T-helper 1 cell treated with Interleukin-12 subunit alpha and Interleukin-12 subunit beta and Interleukin-4 antibody, amounts not matched to agents 30 ng/mL and 1 ng/mL, for 36 hours (primary cell): ENCODE results near the gene PLCH2. TPM values are rescaled to one million over a fixed set of nuclear protein-coding genes. Genes with fewer than 3 reads are reported as not detected.
"Not testable (repeated sequence)": the region's sequence is repeated elsewhere in the genome, so short reads cannot be mapped to it uniquely, and the experiment has no call there.

Source experiments
- intact Hi-C: fragments of 100-400 bp; cut with micrococcal nuclease; formaldehyde crosslinking; loops from one replicate; pipeline ENCODE4 v1.15.1; 2024
- total RNA-seq: library from RNA; stranded (reverse); gene quantifications from 2 replicates; pipeline ENCODE4 v1.2.3, GENCODE V29; 2022

PLCH2 gene
- total RNA-seq, 1 donor from 2014 or later = 14.0 TPM

DNA sequence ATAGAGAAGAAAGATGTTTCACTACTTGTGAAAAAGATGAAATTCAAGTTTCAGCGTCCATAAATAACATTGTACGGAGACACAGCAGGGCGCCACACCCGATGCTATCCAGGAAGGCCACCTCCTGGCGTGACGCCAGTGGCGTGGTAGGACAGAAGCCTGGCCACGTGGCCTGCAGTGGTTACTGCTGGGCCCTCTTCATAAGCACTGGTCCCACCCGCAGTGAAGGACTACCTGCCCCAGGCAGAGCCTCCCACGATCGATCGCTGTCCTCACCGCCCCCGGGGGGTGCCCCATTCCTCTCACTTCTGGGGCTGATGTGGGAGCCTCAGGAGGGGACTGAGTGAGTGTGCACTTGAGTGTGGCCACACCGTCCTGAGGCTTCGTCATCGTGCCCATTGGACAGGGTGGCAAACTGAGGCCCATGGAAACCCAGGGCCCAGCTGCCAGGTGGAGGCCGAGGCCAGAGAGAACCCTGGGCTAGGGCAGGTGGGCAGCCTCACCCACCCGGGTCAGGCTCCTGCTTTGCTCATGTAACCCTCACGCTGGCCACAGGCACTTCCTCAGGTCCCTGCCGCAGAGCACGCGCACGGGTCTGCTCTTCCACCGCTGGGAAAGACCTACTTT lies 65.6 kb downstream of the PLCH2 start:
- intact Hi-C loops = no loop called here

DNA sequence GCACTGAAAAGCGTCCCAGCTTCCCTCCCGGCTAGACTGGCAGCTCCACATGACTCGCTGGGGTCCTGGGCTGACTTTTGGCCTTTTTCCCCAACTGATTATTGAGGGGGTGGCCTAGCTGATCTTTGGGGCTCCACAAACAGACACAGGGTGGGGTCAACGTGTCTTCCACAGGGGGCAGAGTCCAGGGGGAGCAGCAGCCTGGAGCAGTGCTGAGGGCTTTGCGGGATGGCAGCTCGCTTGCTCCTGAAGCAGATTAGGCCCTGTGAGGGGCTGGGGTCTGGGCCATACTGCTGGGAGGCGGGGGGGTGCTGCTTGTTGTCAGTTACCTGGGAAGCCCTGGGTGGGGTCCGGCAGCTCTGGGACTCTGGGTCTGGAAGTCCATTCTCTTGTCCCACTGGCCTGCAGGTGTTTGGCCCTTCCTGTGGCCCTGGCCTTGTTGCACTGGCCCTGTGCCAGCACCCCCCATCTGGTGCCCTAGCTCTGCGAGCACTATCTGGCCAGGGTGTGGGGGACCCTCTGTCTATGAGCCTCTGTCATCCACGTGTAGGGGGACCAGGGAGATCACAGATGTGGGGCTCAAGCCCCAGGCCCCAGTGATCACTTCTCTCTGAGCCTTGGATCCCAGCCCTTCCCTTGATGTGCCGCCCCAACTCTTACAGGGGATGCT lies 66.3 kb downstream of the PLCH2 start:
- intact Hi-C loops = no loop called here

DNA sequence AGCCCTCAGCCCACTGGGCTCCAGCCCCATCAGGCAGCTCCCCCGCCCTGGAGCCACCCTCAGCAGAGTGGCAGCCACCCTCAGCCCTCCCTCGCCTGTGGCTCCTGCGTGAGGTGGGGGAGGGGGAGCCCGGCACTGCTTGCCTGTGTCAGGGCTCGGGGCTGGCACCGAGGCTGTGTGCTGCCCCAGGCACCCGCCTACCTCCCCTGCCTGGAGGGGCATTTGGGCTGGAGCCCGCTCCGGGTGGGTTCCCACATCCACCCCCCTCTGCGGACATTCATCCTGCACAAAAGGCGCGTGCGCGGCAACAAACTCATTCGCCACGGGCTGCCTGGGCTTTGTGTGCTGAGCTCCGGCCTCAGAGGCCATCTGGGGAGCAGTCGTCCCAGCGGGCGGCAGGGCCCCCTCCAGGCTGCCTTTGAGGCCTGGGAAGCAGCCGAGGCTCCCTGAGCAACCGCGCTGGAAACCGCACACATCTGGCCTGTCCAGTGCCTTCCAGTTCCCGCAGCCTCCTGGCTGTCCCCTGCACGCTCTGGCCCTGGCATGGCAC lies 67.5 kb downstream of the PLCH2 start:
- intact Hi-C loops = no loop called here

DNA sequence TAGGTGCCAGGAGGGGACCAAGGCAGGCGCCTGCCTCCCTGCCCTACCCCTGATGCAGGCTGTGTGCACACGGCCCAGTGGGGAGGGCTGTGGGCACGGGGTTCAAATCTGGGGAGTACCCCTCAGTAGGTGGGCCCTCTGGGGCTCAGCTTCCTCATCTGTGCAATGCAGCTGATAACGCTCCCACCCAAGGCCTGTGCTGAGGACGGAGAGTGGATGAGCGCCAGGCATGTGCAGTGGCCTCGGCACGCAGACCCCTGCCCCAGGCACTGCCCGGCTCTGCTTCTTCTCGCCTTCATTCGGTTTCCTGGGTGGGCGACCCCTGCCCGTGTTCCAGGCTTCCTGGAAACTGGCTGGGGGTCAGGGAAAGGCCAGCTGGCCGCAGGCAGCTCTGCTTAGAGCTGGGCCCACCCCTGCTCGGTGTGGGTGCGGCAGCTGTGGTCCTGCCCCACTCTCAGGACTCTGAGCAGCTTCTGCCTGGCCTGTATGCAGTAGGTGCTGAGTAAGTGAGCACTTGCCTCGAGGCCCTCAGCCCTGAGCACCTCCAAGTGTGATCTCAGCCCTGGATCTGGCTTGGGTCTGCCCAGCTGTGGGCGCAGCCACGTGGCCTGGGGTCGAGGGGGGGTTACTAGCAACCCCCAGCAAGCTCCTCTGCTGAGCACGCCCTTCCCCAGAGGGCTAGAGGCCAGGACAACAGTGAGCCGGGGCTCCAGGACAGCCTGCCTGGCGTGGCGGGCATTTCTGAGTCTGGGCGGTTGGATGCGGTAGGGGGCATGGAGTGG lies 68.2 kb downstream of the PLCH2 start:
- intact Hi-C loops = no loop called here

DNA sequence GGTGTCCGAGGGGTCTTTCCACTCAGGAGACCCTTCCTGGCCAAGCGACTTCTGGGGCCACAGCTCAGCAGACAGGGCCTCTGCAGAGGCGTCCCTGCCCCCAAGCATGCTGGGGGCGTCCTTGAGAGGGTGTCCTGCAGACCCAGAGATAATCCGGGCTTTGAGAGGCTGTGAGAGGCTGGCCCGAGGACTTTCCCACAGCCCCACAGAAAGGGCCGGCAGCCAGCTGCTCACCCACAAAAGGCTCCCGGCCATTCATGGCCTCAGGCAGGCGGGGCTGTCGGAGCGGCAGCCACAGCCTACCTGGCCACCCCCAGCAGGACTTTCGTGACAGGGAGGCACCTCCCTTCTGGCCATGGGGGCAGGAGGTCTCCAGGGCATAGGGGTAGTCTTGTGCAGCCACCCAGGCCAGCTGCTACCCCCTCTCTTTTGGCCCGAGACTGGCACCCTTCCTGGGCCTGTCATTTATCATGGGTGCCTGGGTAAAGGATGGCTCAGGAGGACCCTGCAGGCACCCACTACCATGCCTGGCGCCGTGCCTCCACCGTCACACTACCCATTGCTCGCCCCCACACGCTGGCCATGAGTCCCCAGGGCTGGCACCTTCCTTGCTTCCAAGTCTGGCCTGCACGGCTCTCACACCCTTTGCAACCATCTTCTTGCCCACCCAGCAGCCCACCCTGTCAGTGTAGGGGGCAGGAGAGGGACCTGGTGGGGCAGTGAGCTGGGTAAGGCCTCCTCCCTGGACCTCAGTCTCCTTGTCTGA lies 69.0 kb downstream of the PLCH2 start:
- intact Hi-C loops = loop anchor here (5.0 kb wide), 3 partner anchors 243 to 1357 kb away; partner anchors contain the start of genes C1orf174, CEP104 and DFFB

DNA sequence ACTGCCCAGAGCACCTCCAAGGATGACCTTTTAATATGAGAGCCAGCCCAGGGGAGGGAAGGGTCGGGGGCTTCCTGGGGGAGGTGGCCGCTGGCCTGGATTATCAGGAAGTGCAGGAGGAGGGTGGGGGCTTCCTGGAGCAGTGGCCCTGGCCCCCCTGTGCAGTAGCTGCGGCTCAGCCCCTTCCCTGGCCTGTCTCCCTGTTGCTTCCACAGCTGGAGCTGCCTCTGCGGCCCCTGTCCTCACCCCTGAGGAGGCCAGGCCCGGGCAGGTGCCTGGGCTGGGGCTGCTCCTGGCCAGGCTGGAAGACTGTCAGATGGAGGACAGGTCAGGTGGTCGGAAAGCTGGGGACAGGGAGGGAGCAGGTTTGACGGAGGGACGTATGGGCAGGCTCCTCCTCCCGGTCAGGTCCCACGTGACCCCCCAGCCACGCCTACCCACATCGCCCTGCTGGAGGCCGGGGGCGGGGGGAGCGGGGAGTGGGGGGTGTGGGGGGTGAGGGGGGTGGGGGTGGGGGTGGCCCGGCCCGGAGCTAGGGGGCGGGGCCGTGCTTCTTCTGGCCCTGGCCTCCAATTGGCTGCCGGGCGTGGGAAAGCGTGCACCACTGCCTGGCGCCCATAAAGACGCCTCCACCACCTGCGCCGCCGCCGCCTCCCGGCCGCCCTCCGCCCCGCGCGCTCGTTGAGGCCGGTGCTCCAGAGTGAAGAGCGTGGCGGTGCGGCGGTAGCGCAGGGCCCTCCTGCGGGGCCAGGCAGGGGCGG lies 69.8 kb downstream of the PLCH2 start:
- intact Hi-C loops = loop anchor here (2.0 to 5.0 kb wide), 5 partner anchors 244 to 1356 kb away; partner anchors contain the start of genes C1orf174, CEP104 and DFFB

DNA sequence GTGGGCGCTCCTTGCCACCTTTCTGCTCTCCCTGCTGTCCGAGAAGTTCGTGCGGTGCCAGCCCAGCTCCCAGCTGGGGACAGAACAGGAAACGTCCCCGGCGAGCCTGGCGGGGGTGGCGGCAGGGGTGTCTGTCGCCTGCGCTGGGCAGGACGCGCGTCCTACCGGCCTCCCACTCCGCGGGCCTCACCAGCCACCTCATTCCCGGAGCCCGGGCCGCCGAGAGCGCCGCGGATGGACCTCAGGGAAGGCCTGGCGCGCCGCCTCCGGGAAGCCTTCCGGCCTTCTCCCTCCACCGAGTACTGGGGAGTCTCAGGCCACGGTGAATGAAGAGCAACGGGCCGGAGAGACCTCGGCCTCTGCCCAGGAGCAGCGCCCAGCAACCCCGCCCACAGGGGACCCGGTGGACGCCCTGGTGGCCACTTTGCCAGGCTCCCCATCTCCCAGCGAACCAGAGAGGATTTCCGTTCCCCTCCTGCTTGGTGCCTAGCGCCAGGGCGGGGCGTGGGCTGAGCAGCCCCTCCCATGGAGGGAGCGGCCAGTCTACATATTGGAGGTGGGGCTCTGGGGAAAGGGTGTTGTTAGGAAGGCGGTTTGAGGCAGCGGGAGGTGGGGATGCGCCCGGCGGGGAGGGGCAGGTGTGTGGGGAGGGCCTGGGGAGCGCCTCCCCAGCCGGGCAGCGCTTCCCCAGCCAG lies 70.6 kb downstream of the PLCH2 start:
- intact Hi-C loops = loop anchor here (1.0 to 5.0 kb wide), 8 partner anchors 20 to 1356 kb away; partner anchors contain the start of genes C1orf174, CEP104, DFFB and MORN1

DNA sequence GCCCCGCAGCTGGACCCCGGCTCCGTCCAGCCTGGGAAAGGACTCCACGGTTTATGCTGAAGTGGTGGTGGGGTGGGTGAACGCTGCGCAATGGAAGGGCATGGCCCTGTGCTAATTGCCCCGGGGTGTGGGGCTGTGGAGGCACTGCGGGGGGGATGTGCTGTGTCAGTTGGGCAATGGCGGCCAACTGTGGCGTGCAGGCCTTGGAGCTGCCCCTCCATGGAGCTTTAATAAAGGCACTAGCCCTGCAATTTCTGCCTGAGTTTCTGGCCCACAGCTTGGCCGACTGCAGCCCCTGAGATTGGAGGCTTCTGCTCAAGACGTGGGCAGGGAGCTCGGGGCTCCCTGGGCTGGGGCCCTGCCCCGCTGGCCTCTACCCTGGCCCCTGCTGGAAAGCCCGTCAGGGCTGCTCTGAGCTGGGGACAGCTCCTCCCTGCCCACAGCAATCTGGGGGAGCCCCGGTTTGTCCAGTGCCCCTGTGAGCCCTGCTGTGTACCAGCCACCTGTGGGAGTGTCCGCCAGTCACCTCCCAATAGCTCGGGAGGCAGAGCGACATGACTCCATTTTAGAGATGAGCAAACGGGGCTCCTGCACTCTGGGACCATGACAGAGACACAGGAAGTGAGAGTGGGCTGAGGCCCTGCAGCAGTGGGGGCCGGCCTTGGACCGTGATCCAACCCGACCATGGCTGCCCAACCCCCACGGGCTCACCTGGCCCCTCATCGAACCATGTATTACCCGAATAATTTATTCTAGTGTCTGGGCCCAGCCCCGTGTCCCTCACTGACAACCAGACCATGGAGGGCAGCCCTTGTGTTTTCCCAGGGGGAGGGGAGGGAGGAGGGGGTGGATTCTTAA lies 71.3 kb downstream of the PLCH2 start:
- intact Hi-C loops = loop anchor here (1.0 to 5.0 kb wide), 15 partner anchors 9 to 1355 kb away; partner anchors contain the start of genes C1orf174, CEP104, DFFB and MORN1

DNA sequence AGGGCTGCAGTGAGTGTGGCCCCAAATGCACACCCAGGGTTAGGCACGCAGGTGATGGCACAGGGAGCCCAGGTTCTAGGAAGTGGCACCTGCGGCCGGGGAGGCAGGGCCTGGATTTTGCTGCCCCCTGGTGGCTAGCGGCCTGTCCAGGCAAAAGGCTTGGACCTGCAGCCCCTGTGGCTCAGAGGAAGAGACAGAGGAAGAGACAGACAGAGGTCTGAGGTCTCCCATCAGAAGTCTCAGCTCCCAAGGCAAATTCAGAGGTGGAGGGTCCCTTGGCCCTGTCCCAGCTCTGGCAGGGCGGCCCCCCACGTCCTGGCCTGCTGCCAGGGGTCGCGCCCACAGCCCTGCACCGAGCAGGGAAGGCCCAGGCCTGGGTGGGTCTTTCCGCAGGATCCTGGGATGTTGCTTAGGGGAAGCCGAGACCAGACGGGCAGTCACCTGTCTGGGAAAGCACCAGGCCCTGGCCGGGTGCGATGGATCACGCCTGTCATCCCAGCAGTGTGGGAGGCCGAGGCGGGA lies 72.0 kb downstream of the PLCH2 start:
- intact Hi-C loops = loop anchor here (1.0 to 5.0 kb wide), 10 partner anchors 8 to 1354 kb away; partner anchors contain the start of genes C1orf174, CEP104, DFFB and TMEM52

DNA sequence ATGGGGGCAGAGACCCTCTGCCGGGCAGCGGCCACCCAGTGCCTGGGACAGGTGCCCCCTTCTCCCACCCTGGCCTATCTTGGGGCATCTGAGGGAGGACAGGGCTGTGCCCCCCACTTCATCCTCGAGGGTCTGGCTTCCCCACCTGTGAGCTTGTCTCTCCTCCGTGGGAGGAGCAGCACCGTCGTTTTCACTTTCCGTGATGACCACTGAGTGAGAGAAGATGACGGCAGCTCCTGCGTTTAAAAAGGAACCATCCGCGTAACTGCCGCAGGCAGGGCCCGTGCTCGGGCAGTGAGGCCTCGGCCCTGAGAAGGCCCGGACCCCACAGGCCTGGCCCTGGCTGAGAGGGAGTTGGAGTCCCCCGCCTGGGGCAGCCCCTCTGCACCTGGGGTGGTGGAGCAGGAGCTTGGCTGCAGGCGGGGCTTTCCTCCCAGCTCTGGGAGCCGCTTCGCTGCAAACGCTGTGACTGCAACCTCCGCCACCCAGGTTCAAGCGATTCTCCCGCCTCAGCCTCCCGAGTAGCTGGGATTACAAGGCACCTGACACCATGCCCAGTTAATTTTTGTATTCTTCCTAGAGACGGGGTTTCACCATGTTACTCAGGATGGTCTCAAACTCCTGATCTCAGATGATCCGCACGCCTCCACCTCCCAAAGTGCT lies 73.4 kb downstream of the PLCH2 start:
- intact Hi-C loops = loop anchor here (2.0 to 5.0 kb wide), 4 partner anchors 247 to 1353 kb away; partner anchors contain the start of genes C1orf174, CEP104, DFFB and TMEM52

DNA sequence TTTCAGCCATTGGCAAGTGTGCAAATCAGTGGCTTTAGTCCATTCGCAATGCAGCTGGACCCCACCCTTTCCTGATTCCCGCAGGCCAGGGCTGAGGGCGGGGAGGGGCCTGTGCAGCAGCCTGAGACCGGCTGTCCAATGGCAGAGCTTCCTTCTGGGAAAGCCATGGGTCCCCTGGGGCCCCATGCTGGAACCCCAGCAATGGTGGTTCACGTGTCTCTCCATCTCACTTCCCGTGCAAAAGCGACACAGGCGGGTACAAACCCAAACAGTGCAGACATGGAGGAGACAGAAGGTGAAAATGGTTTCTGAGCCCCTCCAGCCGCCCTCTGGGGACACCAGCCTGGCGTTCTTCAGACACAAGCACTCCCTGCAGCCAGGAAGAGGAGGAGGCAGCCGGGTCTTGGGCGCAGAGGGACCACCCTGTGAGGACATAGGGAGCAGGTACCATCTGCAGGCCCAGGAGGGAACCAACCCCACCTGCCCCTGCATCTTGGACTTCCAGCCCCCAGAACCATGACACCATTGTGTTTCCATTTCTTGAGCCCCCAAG lies 74.3 kb downstream of the PLCH2 start:
- intact Hi-C loops = not testable (repeated sequence)

DNA sequence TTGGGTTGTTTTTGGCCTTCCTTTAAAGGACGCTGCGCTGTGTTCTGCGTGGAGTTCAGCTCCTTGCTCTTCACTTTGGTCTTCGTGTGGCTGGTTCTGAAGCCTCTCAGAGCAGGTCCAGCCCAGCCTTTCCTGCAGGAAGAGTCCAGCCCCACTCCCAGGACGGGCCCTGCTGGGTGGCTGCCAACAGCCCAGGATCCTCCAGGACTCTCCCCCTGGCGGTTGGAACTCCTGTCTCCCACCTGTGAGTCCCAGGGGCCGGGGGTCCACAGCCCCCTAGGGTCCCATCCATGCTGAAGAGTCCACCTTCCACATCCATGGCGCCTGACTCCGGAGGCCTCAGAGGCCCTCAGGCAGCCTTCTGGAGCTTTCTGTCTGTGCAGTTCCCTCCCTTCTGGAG lies 75.5 kb downstream of the PLCH2 start:
- intact Hi-C loops = not testable (repeated sequence)

DNA sequence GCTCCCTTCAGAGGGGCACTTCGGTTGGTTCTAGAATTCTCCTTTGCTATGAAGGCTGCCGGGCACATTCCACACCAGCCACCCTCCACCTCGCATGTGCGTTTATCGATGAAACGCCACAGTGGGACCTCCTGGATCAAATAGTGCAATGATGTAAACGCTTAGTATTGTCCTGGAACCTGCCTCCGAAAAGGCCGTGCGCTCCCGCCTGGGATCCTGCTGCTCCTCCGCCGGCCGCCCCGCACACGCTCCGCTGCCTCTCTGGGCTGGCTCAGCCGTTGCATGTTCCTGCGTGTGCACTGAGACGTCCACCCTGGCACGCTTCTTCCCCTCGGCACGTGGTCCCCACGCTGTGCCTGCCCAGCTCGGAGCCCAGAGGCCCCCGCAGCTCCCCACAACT lies 76.1 kb downstream of the PLCH2 start:
- intact Hi-C loops = no loop called here

DNA sequence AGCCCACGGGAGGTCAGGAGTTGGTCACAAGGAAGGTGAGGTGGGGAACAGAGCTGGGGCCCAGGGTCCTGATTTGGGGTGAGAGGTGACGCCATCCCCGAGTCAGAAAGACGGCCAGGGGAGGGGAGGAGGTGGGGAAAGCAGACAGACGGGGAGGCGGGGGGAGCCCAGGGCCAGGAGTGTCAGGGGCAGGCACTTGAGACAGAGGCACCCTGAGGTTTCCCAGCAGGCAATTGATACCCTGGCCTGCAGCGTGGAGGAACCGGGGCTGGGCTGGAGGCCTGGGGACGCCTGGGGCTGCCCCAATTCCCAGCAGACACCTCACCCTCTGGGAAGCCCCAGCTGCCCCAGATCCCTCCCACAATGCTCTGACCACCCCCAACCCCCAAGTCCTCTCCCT lies 77.0 kb downstream of the PLCH2 start:
- intact Hi-C loops = not testable (repeated sequence)

DNA sequence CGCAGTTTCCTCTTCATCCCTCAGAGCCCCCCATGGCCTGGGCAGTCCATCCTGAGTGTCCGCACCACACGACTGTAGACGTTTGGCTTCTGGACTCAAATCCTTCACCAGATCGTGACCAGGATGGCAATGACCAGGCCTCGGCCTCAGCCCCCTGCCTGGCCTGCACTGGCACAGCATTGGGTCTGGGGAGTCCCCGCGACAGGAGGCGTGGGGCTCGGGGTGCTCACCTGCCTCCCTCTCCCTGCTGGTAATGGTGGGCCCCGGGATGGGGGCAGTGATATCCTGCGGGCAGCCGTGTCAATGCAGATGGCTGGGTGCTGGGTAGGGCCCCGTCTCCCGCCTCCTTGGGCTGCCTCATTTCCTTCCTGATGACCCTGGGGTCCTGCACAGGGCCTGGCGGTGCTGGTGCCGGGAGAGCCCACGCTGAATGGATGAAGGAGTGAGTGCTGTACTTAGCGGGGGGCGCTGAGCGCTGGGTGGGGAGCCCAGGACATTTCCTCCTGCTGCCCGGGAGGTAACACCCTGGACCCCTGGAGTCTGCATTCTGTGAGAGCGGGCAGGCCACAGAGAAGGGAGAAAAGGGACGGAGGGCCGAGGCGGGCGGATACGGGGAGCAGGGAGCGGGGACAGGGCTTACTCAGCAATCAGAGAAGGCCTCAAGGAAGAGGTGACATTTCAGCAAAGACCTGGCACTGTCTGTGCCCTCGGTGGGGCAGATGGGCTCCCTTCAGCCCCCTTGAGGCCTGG lies 78.0 kb downstream of the PLCH2 start:
- intact Hi-C loops = no loop called here

DNA sequence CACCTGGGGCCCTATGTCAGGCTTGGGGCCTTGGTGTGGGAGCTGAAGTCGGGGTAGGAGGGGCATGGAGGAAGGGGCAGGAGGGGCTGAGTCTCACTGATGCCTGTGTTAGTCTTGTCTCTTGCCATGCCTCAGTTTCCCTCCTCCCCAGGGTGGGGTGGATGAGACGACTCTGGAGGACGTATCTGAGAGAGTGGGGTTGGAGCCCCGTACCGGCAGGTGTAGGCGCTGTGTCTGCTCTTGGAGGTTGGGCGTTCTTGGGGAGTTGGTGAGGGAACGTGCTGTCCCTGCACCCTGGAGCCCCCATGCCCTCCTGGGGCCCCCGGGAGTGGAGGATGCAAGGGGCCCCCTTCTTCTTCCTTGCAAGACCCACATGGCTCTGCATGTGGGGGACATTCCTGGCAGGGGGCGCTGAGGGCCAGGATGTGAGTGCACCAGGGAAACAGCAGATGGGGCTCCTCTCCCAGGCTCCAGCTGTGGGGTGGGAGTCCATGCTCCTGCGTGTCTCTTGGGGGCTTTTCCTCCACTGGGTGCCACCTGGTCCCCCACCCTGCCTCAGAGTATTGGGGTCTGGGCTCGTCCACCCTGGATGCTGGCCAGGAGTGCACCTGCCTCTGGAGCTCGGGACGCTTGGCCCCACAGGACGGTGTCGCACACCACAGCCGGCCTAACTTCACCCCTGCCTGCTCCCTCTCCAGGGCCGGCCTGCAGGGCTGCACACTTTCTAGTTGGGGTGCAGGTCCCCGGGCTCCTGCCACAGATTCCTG lies 78.7 kb downstream of the PLCH2 start:
- intact Hi-C loops = no loop called here
